ENCODE results near the gene TXK.

DNA sequence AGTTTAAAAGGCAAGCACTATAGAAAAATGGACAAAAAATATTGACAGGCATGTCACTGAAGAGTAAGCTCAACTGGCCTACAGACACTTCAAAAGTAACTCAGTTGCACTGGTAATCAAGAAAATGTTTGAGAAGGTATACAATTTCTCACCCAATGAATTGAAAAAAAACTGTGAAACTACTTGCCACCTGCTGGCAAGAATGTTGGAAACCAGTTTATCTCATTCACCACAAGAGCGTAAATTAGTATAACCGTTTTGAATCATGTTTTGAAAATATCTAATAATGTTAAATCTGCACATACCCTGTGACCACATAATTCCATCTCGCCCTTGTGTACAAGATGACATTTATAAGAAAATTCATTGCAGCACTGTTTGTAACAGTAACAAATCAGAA is 31.7 kb downstream of the TXK start:
- TF ChIP-seq YY1 (IDR thresholded peaks at IDR 0.05; ENCODE audit: extremely low read depth, insufficient replicate concordance, low read depth, low read length) (no peak), POLR2AphosphoS5 (IDR thresholded peaks at IDR 0.05; ENCODE audit: low read depth, low read length) (no peak), POLR2A (IDR thresholded peaks at IDR 0.05; ENCODE audit: borderline replicate concordance, extremely low read depth, insufficient read depth, insufficient read length) (no peak), EZH2phosphoT487 (IDR thresholded peaks at IDR 0.05; ENCODE audit: borderline replicate concordance) (no peak), EZH2 (IDR thresholded peaks at IDR 0.05) (no peak), RAD21 (IDR thresholded peaks at IDR 0.05; ENCODE audit: low read depth) (0 out of 2 replicates have a peak, but pooled peaks have one; percentile 20), JUND (IDR thresholded peaks at IDR 0.05) (no peak), ZFX (IDR thresholded peaks at IDR 0.05) (no peak), FOSL1 (IDR thresholded peaks at IDR 0.05; ENCODE audit: low read depth) (no peak)
- TF ChIP-seq, protein P1, sequence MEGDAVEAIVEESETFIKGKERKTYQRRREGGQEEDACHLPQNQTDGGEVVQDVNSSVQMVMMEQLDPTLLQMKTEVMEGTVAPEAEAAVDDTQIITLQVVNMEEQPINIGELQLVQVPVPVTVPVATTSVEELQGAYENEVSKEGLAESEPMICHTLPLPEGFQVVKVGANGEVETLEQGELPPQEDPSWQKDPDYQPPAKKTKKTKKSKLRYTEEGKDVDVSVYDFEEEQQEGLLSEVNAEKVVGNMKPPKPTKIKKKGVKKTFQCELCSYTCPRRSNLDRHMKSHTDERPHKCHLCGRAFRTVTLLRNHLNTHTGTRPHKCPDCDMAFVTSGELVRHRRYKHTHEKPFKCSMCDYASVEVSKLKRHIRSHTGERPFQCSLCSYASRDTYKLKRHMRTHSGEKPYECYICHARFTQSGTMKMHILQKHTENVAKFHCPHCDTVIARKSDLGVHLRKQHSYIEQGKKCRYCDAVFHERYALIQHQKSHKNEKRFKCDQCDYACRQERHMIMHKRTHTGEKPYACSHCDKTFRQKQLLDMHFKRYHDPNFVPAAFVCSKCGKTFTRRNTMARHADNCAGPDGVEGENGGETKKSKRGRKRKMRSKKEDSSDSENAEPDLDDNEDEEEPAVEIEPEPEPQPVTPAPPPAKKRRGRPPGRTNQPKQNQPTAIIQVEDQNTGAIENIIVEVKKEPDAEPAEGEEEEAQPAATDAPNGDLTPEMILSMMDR (IDR thresholded peaks at IDR 0.05 in 2 of 3, conservative IDR thresholded peaks at IDR 0.05 in 1 of 3; ENCODE audit: borderline replicate concordance in 1 of 3, insufficient read depth in 1 of 3, low read depth in 2 of 3, low read length in 2 of 3), result peak; percentile 6 to 62 (median 40); a peak in 3 of 6 replicates
- TF ChIP-seq, protein P2, sequence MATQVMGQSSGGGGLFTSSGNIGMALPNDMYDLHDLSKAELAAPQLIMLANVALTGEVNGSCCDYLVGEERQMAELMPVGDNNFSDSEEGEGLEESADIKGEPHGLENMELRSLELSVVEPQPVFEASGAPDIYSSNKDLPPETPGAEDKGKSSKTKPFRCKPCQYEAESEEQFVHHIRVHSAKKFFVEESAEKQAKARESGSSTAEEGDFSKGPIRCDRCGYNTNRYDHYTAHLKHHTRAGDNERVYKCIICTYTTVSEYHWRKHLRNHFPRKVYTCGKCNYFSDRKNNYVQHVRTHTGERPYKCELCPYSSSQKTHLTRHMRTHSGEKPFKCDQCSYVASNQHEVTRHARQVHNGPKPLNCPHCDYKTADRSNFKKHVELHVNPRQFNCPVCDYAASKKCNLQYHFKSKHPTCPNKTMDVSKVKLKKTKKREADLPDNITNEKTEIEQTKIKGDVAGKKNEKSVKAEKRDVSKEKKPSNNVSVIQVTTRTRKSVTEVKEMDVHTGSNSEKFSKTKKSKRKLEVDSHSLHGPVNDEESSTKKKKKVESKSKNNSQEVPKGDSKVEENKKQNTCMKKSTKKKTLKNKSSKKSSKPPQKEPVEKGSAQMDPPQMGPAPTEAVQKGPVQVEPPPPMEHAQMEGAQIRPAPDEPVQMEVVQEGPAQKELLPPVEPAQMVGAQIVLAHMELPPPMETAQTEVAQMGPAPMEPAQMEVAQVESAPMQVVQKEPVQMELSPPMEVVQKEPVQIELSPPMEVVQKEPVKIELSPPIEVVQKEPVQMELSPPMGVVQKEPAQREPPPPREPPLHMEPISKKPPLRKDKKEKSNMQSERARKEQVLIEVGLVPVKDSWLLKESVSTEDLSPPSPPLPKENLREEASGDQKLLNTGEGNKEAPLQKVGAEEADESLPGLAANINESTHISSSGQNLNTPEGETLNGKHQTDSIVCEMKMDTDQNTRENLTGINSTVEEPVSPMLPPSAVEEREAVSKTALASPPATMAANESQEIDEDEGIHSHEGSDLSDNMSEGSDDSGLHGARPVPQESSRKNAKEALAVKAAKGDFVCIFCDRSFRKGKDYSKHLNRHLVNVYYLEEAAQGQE (IDR thresholded peaks at IDR 0.05; ENCODE audit: low read depth), result no peak

Data from HCT116 (cell line).